Central memory CD8-positive, alpha-beta T cell (primary cell): ENCODE data around the gene CSRNP3.
"Not testable (repeated sequence)": the region's sequence is repeated elsewhere in the genome, so short reads cannot be mapped to it uniquely, and the experiment has no call there.

Experiments used
- ATAC-seq: fragments of 150-1000 bp; cut with Tn5 transposase; replicated peaks from 2 replicates; pipeline ENCODE4 v1.10.0; 2022; ENCODE audit warnings: mild to moderate bottlenecking, moderate FRiP score, moderate number of reproducible peaks; ENCODE audit not compliant: poor library complexity, severe bottlenecking; ENCODE audit errors: extremely low read depth
- DNase-seq, 2 donors: peaks; one replicate each; pipeline ENCODE4 v3.0.0; 2021; ENCODE audit warnings: low spot score in 2 of 2
- H3K27ac Mint-ChIP-seq: one replicate; pipeline ENCODE4 v1.8.0; 2022; ENCODE audit warnings: low read depth, mild to moderate bottlenecking, moderate library complexity, mixed read lengths
- H3K27me3 Mint-ChIP-seq: one replicate; pipeline ENCODE4 v1.8.0; 2022; ENCODE audit warnings: mixed read lengths
- H3K36me3 Mint-ChIP-seq: one replicate; pipeline ENCODE4 v1.8.0; 2022; ENCODE audit warnings: mild to moderate bottlenecking, moderate library complexity, mixed read lengths; ENCODE audit not compliant: insufficient read depth
- H3K4me1 Mint-ChIP-seq: one replicate; pipeline ENCODE4 v1.8.0; 2022; ENCODE audit warnings: mixed read lengths
- H3K4me3 Mint-ChIP-seq: one replicate; pipeline ENCODE4 v1.8.0; 2022; ENCODE audit warnings: mild to moderate bottlenecking, moderate library complexity, mixed read lengths
- H3K9me3 Mint-ChIP-seq: one replicate; pipeline ENCODE4 v1.8.0; 2022; ENCODE audit warnings: mixed read lengths

The CSRNP3 gene

DNA sequence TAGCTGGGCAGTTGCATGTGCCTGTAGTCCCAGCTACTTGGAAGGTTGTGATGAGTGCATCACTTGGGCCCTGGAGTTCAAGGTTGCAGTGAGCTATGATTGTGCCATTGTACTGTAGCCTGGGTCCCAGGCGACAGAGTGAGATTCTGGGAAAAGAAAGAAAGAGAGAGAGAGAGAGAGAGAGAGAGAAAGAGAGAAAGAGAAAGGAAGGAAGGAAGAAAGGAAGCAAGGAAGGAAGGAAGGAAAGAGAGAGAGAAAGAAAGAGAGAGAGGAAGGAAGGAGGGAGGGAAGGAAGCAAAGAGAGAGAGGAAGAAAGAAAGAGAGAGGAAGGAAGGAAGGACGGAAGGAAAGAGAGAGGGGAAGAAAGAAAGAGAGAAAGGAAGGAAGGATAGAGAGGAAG lies 196.1 kb downstream of the CSRNP3 start:
- ATAC-seq = no peak
- no peaks in the 10 kb centered on the region for H3K36me3 Mint-ChIP-seq
- H3K4me3 Mint-ChIP-seq = no peak overlapping the region
- peaks cover 15% of the 10 kb centered on the region for H3K9me3 Mint-ChIP-seq
- no peaks in the 10 kb centered on the region for H3K4me1 Mint-ChIP-seq
- no peak overlapping the region for H3K27ac Mint-ChIP-seq
- peaks cover 20% of the 10 kb centered on the region for H3K27me3 Mint-ChIP-seq
- no peak for DNase-seq

- not testable (repeated sequence) for H3K4me1 Mint-ChIP-seq, DNase-seq, H3K27ac Mint-ChIP-seq, ATAC-seq, H3K36me3 Mint-ChIP-seq, H3K4me3 Mint-ChIP-seq
- Mint-ChIP-seq H3K9me3 (peaks cover 15% of the 10 kb centered on the region), H3K27me3 (peaks cover 19% of the 10 kb centered on the region)
These were observed 196.6 kb downstream of the CSRNP3 start for GRCh38 chr2:165666073-165666472.

- Mint-ChIP-seq H3K27ac (no peak overlapping the region), H3K9me3 (peaks cover 15% of the 10 kb centered on the region), H3K36me3 (no peaks in the 10 kb centered on the region), H3K27me3 (peaks cover 20% of the 10 kb centered on the region), H3K4me3 (no peak overlapping the region), H3K4me1 (no peaks in the 10 kb centered on the region)
- no peak for DNase-seq
- no peak for ATAC-seq
These were observed 197.1 kb downstream of the CSRNP3 start for GRCh38 chr2:165666605-165667004.

DNA sequence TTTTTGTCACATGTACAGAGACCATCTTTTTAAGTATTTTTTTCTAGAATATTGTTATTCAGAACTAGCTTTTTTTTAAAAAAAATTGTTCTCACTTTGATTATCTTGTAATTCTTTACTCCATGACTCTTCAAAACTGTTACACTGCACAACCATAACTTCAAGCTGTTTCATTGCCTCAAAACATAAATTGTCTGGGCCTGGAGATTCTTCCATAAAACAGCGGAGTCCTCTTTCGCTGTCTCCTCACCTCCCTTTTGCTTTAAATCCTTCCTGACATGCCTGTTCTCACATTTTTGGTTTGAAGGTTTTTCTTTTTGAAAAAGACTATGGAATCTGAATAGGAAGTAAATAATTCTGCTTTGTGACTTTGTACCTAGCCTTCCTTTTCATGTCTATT lies 197.9 kb downstream of the CSRNP3 start:
- no peak overlapping the region for H3K4me3 Mint-ChIP-seq
- no peaks in the 10 kb centered on the region for H3K36me3 Mint-ChIP-seq
- no peak overlapping the region for H3K27ac Mint-ChIP-seq
- ATAC-seq (no peak), DNase-seq (no peak)
- H3K4me1 Mint-ChIP-seq = no peaks in the 10 kb centered on the region
- peaks cover 15% of the 10 kb centered on the region for H3K9me3 Mint-ChIP-seq
- H3K27me3 Mint-ChIP-seq = peaks cover 27% of the 10 kb centered on the region

DNA sequence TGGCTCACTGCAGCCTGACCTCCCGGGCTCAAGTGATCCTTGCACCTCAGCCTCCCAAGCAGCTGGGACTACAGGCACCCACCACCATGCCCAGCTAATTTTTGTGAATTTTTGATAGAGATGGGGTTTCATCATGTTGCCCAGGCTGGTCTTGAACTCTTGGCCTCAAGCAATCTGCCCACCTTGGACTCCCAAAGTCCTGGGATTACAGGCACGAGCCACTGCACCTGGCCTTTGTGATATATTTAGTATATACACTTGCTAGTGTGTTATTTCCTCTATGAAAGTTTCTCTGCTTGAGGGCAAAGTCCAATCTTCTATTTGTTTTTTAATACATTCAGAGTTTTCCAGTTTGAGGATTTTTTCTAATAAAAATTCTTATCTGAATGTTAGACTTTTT lies 205.3 kb downstream of the CSRNP3 start:
- no peaks in the 10 kb centered on the region for H3K36me3 Mint-ChIP-seq
- H3K4me3 Mint-ChIP-seq = no peak overlapping the region
- H3K27me3 Mint-ChIP-seq = peaks cover 19% of the 10 kb centered on the region
- no peak for ATAC-seq
- H3K9me3 Mint-ChIP-seq = no peaks in the 10 kb centered on the region
- no peak for DNase-seq
- no peak overlapping the region for H3K27ac Mint-ChIP-seq
- H3K4me1 Mint-ChIP-seq = no peaks in the 10 kb centered on the region

- Mint-ChIP-seq H3K9me3 (no peaks in the 10 kb centered on the region), H3K4me1 (no peaks in the 10 kb centered on the region), H3K36me3 (no peaks in the 10 kb centered on the region), H3K27ac (no peak overlapping the region), H3K4me3 (no peak overlapping the region), H3K27me3 (peaks cover 19% of the 10 kb centered on the region)
- ATAC-seq = no peak
- DNase-seq = no peak
These were observed 206.1 kb downstream of the CSRNP3 start for GRCh38 chr2:165675551-165675968.

DNA sequence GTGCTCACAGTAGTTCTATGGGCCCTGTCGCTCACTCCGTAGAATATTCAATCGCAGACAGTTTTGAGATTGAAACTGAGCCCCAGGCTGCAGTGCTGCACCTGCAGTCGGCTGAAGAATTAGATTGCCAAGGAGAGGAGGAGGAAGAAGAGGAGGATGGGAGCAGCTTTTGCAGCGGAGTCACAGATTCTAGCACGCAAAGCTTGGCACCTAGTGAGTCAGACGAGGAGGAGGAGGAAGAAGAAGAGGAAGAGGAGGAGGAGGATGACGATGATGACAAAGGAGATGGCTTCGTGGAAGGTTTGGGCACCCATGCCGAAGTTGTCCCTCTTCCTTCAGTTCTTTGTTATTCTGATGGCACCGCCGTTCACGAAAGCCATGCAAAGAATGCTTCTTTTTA lies 209.4 kb downstream of the CSRNP3 start:
- no peak overlapping the region for H3K27ac Mint-ChIP-seq
- no peaks in the 10 kb centered on the region for H3K4me1 Mint-ChIP-seq
- DNase-seq (no peak), ATAC-seq (no peak)
- H3K27me3 Mint-ChIP-seq = peaks cover 20% of the 10 kb centered on the region
- H3K4me3 Mint-ChIP-seq = no peak overlapping the region
- H3K36me3 Mint-ChIP-seq = no peaks in the 10 kb centered on the region
- no peaks in the 10 kb centered on the region for H3K9me3 Mint-ChIP-seq

DNA sequence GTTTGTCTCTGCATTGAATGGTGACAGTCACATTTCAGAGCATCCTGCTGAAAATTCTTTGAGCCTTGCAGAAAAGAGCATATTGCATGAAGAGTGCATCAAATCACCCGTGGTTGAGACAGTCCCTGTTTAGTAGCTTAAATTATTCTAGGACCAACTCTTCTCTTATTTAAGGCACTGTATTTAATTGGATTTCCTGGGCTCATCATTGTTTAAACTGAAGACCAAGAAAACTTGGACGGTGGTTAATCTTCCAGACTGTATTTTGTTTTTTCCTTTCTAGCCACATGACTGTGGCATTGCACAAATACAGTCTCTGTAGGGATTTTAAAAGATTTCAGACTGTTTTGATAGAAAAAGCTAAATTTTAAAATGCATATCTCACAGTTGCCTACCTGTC lies 210.1 kb downstream of the CSRNP3 start:
- ATAC-seq (no peak), DNase-seq (no peak)
- Mint-ChIP-seq H3K4me3 (no peak overlapping the region), H3K9me3 (no peaks in the 10 kb centered on the region), H3K36me3 (no peaks in the 10 kb centered on the region), H3K4me1 (no peaks in the 10 kb centered on the region), H3K27ac (no peak overlapping the region), H3K27me3 (peaks cover 20% of the 10 kb centered on the region)

GRCh38 chr2:165681841-165682240 lies 212.3 kb downstream of the CSRNP3 start:
- Mint-ChIP-seq H3K9me3 (no peaks in the 10 kb centered on the region), H3K4me1 (no peaks in the 10 kb centered on the region), H3K4me3 (no peak overlapping the region), H3K36me3 (no peaks in the 10 kb centered on the region), H3K27ac (no peak overlapping the region), H3K27me3 (peaks cover 25% of the 10 kb centered on the region)
- DNase-seq = no peak
- ATAC-seq = no peak

DNA sequence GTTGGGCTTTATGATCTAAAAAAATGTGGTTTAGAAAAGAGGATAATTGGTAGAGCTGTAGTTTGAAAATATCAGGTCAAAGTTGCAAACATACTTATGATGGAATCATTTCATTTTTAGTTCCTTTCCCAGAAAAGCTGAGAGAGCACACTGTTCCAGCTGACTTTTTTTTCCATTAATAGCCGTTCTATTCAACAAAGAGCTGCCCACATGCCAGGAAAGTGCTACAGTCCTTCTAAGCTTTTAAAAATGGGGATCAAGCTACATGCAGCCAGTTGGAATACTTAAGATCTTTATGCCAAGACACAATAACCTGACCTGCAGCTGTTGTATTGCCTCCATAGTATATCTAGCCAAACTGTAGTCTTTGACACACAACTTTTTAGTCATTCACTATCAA lies 213.0 kb downstream of the CSRNP3 start:
- ATAC-seq = no peak
- no peaks in the 10 kb centered on the region for H3K9me3 Mint-ChIP-seq
- peaks cover 31% of the 10 kb centered on the region for H3K27me3 Mint-ChIP-seq
- no peak overlapping the region for H3K27ac Mint-ChIP-seq
- no peak for DNase-seq
- H3K36me3 Mint-ChIP-seq = no peaks in the 10 kb centered on the region
- no peaks in the 10 kb centered on the region for H3K4me1 Mint-ChIP-seq
- no peak overlapping the region for H3K4me3 Mint-ChIP-seq

GRCh38 chr2:165686800-165687199 lies 217.3 kb downstream of the CSRNP3 start:
- no peaks in the 10 kb centered on the region for H3K9me3 Mint-ChIP-seq
- H3K4me1 Mint-ChIP-seq = no peaks in the 10 kb centered on the region
- ATAC-seq (no peak), DNase-seq (no peak)
- peaks cover 22% of the 10 kb centered on the region for H3K27me3 Mint-ChIP-seq
- no peak overlapping the region for H3K27ac Mint-ChIP-seq
- H3K36me3 Mint-ChIP-seq = no peaks in the 10 kb centered on the region
- H3K4me3 Mint-ChIP-seq = no peak overlapping the region

DNA sequence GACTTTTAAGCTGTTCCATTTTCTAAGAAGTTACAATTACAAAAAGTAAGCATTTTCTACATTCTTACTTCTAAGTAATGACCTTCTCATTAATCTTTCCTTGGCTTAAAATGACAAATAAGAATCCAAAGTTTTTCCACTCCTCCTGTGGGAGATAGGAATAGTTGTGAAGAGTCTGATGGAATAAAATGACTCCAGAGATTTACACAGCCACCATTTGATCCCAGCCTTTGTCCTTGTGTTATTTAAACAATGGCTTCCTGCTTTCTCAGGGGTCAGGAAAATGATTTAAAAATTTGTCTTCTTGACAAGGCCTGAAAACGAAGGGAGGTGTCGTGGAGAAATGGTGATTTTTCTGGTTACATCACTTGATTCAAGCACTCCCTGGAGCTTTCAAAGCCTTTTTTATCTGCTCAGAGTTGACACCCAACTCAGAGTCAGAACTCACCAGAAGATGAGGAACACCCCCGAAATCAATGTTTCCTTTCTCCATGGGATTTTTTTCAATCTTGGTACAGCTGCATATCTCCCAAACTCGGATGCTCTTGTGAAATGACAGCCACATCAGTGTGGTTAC lies 218.0 kb downstream of the CSRNP3 start:
- DNase-seq (no peak), ATAC-seq (no peak)
- H3K4me1 Mint-ChIP-seq = no peaks in the 10 kb centered on the region
- H3K4me3 Mint-ChIP-seq = no peak overlapping the region
- peaks cover 22% of the 10 kb centered on the region for H3K27me3 Mint-ChIP-seq
- no peaks in the 10 kb centered on the region for H3K9me3 Mint-ChIP-seq
- no peaks in the 10 kb centered on the region for H3K36me3 Mint-ChIP-seq
- no peak overlapping the region for H3K27ac Mint-ChIP-seq

GRCh38 chr2:165691615-165692014 lies 222.1 kb downstream of the CSRNP3 start:
- Mint-ChIP-seq H3K4me3 (no peak overlapping the region), H3K27me3 (peaks cover 34% of the 10 kb centered on the region), H3K27ac (no peak overlapping the region), H3K4me1 (no peaks in the 10 kb centered on the region), H3K9me3 (no peaks in the 10 kb centered on the region), H3K36me3 (no peaks in the 10 kb centered on the region)
- ATAC-seq = no peak
- DNase-seq = no peak

- H3K9me3 Mint-ChIP-seq = no peaks in the 10 kb centered on the region
- H3K27me3 Mint-ChIP-seq = peaks cover 38% of the 10 kb centered on the region
- ATAC-seq (no peak), DNase-seq (no peak)
- H3K4me3 Mint-ChIP-seq = no peak overlapping the region
- H3K27ac Mint-ChIP-seq = no peak overlapping the region
- H3K4me1 Mint-ChIP-seq = no peaks in the 10 kb centered on the region
- no peaks in the 10 kb centered on the region for H3K36me3 Mint-ChIP-seq
These were observed 223.4 kb downstream of the CSRNP3 start for GRCh38 chr2:165692906-165693305.
